ENCODE measurements around the gene IZUMO4. TPM values are rescaled to one million over a fixed set of nuclear protein-coding genes. Genes with fewer than 3 reads are reported as not detected.

The IZUMO4 gene
- total RNA-seq, 4 donors from 2014 or later = 0.25 to 8.8 (median 4.3) TPM

DNA sequence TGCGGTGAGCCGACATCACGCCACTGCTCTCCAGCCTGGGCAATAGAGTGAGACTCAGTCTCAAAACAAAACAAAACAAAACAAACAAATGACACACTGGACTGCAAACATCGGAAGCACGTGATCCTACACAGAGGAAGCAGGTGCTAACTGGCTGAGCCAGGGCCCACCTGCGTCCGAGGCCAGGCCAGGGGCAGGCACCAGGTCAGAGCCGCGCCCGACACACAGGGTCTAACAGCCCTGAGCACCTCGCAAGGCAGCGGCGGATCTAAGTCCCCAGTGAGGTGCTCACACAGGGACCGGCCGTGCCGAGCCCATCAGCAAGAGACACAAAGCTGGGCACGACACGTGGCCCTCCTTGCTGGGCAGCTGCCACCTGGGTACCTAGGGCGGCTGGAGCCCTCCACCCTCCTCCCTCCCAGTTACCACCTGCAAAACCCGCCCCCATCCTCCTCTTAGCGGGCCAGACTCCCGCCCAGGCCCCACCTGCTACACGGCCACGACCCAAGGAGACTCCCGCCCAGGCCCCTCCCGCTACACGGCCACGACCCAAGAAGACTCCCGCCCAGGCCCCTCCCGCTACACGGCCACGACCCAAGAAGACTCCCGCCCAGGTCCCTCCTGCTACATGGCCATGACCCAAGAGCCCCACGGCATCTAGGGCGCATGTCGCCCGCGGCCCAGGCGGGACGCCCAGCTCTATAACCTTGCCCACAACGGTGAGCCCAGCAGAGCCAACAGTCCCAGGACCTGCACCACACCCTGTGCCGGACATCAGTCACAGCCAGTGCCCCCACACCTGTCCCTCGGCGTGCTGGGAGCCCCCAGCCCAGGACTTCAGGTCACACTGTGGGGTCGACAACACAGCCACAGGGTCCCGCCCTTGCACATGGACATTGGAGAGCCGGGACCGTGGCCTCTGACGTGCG lies 39.0 kb downstream of the IZUMO4 start:
- 86 to 90% methylated on average over 46 to 49 of the region's 50 CpGs for WGBS, 2 donors
- H3K4me3 ChIP-seq (ENCODE audit: low read depth, poor library complexity, severe bottlenecking) = no peak overlapping the region
- TF ChIP-seq CTCF (IDR thresholded peaks at IDR 0.05) (no peak), POLR2A (IDR thresholded peaks at IDR 0.05) (no peak)
- no peak for DNase-seq (ENCODE audit: low spot score in 2 of 2)
- intact Hi-C loops (cut with DNase I; ENCODE audit: low total_unique reads) = no loop called here

- no peak for DNase-seq (ENCODE audit: low spot score in 2 of 2)
- intact Hi-C loops (cut with DNase I; ENCODE audit: low total_unique reads) = no loop called here
- TF ChIP-seq CTCF (IDR thresholded peaks at IDR 0.05) (no peak), POLR2A (IDR thresholded peaks at IDR 0.05) (no peak)
- WGBS, 2 donors = 90 to 91% methylated on average over 20 to 23 of the region's 23 CpGs
- H3K4me3 ChIP-seq (ENCODE audit: low read depth, poor library complexity, severe bottlenecking) = no peak overlapping the region
Measured at GRCh38 chr19:2136796-2137195, 40.1 kb downstream of the IZUMO4 start.

DNA sequence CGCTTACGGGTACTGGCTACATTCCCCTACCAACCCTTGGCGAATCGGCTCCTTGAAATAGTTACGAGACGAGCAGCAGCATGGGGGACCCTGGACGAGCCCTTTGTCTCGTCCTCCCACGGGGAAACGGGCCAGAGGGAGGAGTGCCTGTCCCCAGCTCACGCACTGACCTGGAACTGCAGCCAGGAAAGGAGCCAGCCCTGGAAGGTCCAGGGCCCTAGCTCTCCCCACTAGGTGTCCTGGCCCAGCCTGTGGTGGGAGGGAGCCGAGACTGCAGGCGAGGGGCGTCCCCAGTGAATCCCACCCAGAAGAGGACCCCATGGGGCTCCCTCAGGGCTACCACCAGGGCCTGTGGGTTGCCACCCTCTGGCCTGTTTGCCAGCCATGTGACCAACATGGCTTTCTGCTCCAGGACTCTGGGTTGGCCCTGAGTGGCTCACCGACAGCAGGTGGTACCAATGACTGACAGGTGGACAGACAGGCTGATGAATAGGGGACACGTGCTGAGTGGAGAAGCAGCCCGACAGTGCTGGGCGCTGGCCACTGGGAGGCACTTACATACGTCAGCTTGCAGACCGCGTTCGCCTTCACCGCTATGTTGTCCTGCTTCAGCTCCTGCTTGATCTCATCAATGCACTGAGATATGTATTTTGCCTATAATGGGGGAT lies 41.5 kb downstream of the IZUMO4 start:
- no peak overlapping the region for H3K4me3 ChIP-seq (ENCODE audit: low read depth, poor library complexity, severe bottlenecking)
- intact Hi-C loops (cut with DNase I; ENCODE audit: low total_unique reads) = no loop called here
- no peak for DNase-seq (ENCODE audit: low spot score in 2 of 2)
- TF ChIP-seq CTCF (IDR thresholded peaks at IDR 0.05) (no peak), POLR2A (IDR thresholded peaks at IDR 0.05) (no peak)
- 87 to 89% methylated on average over 19 to 23 of the region's 23 CpGs for WGBS, 2 donors

DNA sequence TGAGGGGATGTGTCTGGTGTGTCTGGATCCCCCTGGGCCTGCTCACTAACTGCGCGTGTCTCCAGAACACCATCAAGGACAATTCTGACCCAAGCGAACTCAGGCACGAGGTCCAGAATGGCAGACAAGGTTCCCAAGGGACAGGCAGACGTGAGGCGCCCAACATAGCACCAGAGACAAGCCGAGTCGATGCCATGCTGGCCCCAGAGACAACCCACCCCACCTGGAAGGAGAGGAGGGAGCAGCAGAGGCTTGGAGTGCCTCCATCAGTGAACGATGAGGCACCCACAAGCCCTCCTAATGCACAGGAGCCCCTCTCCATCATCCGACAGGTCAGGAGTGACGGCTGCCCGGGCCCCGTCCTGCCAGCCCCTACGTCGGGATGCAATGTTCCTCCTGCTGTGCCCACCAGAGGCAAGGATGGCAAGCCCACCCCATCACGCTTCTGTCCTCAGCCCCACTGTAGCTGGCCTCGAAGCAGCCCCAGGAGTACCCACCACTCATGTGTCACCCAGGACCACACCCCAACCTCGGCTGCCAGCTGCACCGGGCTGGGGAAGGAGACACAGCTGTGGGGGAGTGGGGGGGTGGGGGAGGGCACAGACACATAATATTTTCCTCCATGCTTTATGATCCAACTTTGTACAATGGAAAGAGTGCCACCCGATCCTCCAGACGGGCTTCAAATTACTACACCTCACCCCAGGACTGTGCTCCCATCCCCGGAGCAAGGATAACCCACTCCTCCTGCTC lies 42.8 kb downstream of the IZUMO4 start:
- 82 to 84% methylated on average over 21 to 22 of the region's 22 CpGs for WGBS, 2 donors
- no peak for TF ChIP-seq CTCF (IDR thresholded peaks at IDR 0.05)
- no peak for TF ChIP-seq POLR2A (IDR thresholded peaks at IDR 0.05)
- intact Hi-C loops (cut with DNase I; ENCODE audit: low total_unique reads) = loop anchor here (10.0 kb wide), 1 partner anchor 265 kb away; no protein-coding TSS in a partner anchor
- no peak overlapping the region for H3K4me3 ChIP-seq (ENCODE audit: low read depth, poor library complexity, severe bottlenecking)
- DNase-seq (ENCODE audit: low spot score in 2 of 2) = no peak

- intact Hi-C loops (cut with DNase I; ENCODE audit: low total_unique reads) = loop anchor here (10.0 kb wide), 1 partner anchor 265 kb away; no protein-coding TSS in a partner anchor
- DNase-seq (ENCODE audit: low spot score in 2 of 2) = no peak
- WGBS, 2 donors = 82 to 84% methylated on average over 14 of the region's 14 CpGs
Measured at GRCh38 chr19:2140138-2140569, 43.4 kb downstream of the IZUMO4 start.

More at GRCh38 chr19:2140138-2140569, 43.4 kb downstream of the IZUMO4 start:
- no peak for TF ChIP-seq POLR2A (IDR thresholded peaks at IDR 0.05)
- TF ChIP-seq CTCF (IDR thresholded peaks at IDR 0.05) = no peak
- no peak overlapping the region for H3K4me3 ChIP-seq (ENCODE audit: low read depth, poor library complexity, severe bottlenecking)
